GM19452 (cell line): ENCODE results near the gene CTIF.
A peak's percentile ranks its signal among the peaks of the same experiment; 100 is the strongest.

Experiments
- ATAC-seq: cut with Tn5 transposase; IDR thresholded peaks from one replicate; pipeline ENCODE4 v1.9.1; 2021; ENCODE audit not compliant: unreplicated experiment

Gene CTIF

DNA sequence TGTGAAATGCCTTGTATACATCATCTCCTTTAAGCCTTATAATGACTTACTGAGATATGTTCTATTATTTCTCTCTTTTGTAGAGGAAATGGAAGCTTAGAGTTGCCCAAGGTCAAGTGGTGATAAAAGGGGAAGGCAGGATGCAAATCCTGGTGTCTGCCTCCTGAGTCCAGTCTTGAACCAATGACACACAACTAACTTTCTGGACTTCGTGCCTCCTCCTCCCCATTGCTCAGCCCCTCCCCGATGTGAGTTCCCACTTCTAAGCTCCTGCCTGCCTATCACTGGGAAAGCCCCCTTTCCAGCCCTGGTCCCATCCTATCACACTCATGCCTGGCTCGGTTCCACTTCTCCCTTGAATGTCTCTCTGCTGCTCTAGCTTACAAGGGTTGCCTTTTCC lies 6.9 kb upstream of the CTIF start:
- no peak for ATAC-seq

DNA sequence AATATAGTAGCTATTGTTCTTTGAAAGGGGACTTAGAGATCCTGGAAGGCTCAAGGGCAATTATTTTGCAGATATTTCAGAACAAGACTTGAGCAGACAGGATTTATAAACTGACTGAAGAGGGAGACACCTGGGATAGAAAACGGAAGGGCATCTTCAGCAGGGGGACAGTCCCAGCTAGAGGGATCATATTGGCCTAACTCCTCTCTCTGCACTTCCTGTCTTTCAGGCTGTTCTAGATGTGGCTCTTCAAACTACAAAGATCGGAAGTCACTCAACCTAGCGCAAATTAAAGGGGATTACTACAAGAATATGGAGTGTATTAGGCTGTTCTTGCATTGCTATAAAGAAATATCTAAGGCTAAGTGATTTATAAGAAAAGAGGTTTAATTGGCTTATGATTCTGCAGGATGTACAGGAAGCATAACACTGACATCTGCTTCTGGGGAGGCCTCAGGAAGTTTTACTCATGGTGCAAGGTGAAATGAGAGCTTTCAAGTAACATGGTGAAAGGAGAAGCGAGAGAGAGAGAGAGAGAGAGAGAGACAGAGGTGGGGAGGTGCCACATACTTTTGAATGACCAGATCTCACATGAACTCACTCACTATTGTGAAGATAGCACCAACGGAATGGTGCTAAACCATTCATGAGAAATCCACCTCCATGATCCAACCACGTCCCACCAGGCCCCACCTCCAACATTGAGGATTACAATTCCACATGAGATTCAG lies 5.3 kb upstream of the CTIF start:
- no peak for ATAC-seq

DNA sequence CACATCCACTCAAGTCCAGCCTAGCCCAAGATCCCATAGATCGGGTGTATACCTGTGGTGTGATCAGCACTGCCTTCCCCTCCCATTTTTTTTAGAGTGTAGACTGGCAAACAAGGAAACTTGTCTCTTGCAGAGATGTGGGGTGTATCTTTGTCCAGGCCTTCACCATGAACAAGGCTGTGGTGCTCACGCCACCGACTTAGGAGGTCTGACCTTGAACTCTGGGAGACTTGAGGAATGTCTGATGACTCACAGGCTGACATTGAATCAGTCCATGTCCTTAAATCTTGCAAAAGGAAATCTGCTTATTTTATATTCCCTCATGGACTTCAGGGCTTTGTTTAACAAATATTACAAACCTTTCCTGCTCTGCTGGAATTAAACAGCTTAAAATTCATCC lies 4.5 kb upstream of the CTIF start:
- no peak for ATAC-seq

DNA sequence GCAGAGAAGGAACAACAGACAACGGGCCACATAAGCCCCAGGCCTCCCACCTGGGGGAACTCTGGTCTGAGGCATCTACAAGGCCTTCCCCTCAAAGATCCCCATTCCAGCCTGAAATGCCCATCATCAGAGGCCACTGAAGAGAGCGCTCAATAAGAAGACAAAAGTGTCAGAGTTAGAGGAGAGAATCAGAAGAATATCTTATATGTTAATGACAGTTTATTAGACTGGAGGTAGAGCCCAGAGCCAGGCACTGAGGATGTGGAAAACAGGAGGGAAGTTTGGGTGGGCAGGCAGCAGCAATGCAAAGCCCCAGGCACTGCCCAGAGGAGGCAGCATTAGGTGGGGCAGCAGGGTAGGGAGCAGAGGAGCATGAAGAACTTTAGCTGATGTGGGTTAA lies 2.9 kb upstream of the CTIF start:
- ATAC-seq = no peak

DNA sequence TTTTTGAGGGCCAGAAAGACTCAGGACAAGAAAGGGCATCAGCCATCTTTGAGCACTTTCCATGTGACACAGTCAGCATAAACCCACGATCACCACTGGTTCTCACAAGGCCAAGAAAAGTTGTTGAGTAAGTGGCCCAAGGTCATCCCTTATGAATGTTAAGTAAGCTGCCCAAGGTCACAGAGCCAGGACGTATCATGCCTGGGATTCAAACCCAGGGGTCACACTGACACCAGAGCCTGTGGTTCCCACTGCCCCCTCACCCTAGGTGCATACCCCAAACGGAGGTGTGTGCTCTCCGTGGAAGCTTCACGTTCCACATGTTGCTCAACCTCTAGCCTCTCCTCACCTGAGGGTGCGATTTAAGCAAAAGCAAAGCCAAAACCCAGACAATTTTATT lies 2.3 kb upstream of the CTIF start:
- ATAC-seq = no peak

DNA sequence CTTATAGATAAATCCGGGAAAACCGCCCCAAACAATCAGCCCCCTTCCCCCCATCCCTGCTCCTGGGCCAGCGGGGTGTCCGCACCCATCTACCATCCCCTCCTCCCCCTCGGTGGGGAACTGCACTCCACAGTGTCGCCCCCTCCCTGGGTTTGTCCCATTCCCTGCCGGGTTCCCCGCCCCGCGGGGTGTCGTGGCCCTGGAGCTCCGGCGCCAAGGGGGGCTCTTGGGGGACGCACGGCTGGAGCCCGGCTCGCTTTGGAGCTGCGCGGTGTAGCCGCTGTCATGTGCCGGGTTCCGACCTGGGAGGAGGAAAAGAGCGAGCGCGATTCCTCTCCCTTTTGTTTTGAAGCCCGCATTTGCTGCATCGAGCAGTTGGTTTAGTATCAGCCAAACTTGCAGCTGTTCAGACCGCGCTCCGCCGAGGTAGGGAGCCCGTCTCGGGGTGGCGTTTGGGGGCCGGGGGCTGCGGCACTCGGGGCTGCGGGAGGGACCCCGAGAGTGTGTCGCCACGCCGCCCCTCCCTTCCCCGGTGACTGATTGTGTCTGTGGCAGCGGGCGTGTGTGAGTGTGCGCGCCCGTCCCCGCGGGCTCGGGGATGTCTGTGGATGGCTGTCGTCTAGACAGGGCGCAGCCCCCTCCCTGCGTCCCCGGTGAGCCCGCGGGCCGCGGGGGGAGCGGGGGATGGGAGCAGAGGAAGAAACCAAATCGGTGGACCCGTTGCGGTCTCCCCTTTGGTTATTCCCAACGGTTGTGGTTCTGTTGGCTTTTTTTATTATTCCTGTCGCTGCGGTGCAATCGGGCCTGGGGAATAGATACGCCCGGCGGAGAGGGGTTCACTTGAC lies 797 bp downstream of the CTIF start:
- ATAC-seq = no peak

DNA sequence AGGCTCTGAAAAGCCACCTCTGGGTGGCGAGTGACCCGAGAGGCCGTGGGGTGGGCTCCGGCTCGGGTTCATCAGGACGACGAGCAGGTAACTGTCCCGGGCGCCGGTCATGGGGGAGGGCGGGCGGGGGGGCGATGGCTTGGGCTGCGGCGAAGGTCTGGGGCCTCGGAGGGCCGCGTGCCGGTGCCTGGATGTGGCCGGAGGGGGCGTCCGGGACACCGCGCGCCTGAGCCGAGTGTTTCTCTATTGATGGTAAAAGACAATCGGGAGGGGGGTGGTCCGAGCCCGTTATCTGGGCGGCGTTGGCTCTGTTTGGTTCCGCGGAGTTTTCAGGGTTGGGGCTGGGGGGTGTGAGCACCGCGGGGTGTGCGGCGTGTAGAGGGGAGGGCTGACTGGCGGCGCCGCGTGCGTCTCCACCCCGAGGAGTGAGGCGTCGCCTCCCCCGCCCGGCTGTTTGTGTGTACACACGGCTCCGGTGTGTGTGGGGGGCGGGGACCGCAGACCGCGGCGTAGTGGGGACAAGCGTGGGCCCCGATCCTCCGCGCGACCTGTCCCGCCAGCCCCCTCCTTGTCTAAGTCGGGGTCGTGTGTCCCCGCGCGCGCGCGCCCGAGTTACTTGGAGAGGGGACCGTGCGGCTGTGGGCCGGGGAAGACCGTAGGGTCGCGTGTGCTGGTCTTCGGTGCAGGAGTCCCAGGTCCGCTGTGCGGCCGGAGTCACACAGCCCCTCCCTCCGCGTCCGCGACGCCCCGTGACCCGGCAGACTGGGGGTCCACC lies 1.6 kb downstream of the CTIF start:
- peak; percentile 22 for ATAC-seq

DNA sequence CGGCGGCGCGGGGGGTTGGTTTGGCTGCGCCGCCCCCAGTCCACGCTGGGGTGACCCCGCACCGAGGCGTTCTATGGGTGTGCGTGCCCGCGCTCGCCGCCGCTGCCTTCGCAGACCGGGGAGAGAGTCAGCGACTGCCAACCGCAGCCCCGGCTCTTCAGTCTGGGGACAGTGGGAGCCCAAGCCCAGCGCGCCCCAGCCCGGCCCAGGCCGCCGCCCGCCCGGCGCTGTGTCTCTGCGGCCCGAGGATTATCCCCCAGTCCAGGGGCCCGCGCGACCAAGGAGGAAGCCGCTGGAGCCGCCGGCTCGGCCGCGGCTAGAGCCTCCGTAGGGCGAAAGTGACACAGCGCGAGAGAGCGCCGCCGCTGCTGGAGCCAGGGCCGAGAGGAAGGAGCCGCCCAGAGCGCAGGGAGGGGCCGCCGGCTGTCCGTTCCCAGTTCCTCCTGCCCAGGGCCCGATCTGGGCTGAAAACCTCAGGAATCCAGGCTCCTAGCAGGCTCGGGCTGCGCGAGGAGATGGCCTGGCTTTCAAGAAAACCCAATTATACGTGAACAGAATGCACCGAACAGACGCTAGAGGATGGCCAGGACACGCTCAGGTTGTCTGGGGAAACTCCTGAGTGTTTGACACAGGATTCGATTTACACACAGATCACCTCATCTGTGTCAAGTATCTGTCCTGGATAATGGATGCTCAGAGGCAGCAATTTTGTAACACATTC lies 2.4 kb downstream of the CTIF start:
- ATAC-seq = peak; percentile 47

DNA sequence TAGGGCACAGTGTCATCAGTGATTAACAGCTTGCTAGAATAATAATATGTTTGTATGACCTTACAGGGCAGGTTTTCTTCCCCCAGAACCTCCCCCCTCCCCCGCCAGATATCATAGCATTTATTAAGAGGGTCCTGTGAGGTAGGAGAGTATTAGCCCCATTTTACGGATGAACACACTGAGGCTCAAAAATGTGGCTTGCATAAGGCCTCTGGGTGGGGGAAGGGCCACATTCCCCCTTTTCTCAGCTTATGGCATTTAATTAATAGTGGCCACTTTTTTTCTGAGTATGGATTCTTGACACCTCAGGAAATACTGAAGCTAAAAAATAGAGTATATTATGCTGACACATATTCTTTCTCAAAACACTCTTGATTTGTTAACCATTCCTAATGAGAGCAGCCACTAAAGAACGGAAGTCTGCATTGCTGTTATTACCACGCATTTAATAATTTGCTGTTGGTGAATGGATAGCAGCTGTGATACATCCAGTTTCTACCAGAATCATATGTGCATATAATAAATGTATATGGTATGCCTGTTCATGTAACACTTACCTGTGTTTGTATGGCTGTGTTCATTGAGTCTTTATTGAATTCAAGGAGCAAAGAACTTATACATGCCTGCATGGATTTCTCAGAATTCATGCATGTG lies 3.0 kb downstream of the CTIF start:
- ATAC-seq = no peak

DNA sequence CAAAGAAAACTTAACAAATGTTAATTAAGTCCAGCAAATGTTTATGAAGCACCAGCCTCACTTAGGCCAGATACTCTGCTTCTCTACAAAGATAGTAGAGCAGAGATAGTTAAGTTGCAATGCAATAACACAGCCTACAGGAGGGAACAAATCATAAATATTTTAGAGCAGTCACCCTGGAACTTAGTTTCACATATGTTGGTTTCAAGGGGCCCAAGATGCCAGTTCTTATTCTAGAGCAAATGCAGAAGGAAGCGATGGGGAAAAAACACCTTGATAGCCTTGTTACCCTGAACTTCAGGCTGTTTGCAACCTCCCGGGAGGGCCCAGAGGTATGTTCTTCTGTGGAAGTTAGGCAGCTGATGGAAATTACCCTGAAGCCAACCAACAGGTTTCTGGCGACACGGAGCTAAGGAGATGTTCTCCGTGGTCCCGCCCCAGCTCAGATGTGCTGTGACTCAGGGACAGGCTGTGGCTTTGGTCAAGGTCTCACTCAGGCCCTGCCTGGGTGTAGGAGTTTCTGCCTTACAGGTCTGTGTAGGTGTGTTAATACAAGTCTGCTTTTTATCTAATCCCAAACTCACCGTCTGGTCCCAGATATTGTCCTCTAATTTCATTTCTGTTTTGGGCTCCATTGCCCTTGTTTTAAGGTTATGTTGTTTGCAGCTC lies 3.8 kb downstream of the CTIF start:
- no peak for ATAC-seq

DNA sequence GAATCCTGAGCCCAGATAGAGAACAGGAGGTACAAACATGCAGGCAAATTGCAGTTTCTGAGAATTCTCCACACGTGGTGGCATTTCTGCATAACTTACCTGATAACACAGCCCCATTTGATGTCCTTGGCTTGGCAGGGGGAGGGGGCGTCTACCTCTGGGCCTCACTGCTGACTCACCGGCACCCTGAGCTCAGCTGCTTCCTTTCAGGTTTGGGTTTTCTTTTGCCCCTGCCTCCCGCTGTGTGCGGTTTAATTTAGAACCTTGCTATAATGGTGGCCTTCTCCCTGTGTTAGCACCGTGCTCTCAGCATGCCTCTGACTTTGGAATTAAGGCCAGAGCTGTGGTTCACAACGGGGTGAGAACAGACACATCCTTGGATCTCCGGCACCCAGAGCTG lies 4.4 kb downstream of the CTIF start:
- no peak for ATAC-seq

DNA sequence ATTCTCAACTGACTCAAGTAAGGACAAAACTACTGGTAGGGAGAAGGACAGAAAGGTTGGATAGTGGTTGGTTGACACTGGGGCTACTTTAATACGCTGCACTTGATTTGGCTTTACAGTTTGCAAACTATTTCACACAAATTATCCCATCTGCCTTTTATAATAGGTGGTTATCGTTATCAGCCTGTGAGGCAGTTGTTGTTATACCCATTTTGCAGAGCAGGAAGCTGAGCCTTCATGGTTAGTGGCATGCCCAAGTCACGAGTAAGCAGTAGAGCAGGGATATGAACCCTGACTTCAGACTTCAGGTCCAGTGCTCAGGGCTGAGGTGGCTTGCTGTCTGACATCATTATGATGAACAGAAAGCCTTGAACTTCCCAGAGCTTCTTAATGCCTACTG lies 5.3 kb downstream of the CTIF start:
- no peak for ATAC-seq

DNA sequence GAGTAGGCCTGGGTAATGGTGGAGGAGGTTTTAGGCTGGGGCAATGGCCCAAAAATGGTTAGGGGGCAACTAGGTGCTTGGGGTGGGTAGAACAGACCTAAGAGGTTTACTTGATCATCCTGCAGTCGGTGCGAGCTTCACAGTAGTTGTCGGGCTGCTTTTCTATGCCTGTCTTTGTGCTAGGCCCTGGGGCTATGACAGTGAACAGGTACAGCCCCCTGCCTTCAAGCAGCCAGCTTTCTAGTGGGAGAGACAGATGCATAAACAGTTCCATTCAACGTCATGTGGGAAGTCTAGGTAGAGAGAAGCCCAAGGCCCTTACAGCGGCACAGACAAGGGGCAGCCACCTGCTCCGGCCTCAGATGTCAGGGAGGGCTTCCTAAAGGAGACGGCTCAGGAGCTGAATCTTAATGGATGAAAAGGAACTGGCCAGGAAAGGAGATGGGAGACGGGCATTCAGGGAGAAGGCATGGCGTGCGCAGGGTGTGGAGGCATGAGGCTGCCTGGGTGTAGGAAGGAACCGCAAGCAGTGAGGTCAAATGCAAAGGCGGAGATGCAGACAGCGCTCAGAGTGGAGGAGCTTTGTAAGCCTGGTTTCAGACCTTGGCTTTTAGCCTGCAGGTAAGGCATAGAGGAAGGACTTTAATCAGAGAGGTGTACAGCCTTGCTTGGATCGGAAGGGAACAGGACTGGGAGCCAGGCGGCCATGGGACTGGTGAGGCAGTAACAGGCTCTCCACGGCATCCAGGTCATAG lies 6.0 kb downstream of the CTIF start:
- ATAC-seq = no peak

DNA sequence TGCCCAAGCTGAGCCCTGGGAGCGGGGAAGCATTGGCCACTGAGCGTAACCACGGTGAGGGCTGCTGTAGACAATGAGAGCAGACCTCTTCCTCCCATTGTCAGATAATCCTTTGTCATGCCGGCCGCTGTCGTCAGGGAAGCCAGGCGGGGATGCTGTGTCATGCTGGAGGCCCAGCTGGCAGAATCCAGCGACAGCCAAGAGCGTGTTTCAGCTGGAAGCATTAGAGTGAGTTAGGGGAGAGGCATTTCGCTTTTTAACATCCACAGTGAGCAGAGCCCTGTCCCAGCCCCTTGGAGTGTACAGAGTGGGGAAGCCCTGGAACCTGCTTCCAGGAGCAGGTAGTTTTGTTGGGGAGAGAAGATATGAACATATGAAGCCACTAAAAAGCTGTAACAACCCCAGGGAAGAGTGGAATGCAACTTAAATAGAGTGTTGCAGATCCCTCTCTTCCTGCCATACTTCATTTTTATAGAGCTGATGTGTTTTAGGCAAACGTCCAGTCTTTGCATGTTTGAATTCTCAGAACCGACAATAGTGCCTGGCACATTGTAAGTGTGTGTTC lies 7.0 kb downstream of the CTIF start:
- no peak for ATAC-seq

DNA sequence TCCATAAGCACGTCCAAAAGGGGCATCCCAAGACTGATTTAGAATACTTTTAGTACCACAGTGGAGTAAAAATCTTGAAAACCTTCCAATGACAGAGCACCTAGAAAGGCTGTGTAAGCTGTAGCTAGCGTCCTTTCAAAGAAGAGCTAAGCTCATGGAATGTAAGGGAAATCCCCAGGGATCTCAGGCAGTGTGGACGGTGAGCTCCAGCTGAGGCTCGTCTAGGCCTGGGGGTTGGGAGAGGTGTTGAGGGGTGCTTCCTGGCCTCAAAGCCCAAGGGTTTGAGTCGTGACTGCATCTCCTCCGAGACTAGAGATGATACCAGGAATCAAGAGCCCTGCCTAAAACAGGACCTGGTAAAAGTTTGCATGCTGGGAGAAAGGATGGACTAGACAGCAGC lies 7.6 kb downstream of the CTIF start:
- no peak for ATAC-seq

DNA sequence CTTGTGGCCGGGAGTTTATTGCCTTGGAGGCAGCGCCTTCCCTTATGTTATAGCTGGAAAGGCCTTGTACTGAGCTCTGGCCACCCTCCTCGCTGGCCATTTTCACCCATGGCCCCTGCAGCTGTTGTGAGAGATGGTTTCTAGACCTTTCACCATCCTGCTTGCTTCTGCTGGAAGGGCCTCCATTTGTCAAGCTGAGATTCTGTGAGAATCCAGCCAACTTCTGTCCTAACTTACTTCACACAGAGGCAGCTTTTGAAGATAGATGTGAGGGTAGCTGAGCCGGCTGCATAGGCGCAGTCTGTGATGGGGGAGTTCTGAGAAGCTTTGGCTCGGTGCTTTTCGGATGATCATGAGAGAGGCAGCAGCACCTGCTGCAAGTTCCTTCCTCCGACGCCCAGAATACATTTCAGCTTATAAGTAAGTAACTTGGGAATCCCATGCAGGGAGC lies 8.7 kb downstream of the CTIF start:
- ATAC-seq = no peak

DNA sequence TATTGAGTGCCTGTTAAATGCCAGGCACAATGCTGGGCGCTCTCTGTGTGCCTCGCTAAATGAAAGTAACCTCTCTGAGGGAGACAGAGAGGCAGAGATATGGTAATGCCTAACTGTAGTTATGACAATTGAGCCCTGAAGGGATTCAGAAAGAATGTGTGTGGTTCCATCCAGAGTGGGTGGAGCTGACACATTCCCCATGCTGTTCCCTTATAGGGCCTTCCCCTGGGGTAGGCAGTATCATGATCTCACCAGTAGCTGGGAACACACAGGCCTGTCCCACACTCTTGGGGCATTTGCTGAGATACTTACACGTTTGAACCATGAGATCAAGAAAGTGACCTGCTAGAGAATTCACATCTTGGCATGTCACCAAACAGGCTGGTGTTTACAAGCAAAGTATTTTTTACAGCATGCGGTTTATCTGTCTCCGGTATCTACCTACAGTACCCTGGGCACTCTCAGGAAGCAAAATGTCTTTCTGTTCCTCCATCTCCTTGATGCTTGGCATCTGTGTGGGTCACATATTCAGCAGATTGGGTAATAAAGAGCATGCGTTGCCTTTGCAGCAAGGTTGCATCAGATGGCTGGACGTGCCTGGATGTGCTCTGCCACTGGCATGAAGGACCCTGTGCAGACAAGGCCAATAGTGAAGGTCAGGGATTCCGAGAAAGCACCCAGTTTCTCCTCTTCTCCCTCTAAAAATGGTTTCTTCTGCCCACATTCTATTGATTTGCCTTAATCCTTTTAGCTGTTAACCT lies 9.4 kb downstream of the CTIF start:
- ATAC-seq = no peak

DNA sequence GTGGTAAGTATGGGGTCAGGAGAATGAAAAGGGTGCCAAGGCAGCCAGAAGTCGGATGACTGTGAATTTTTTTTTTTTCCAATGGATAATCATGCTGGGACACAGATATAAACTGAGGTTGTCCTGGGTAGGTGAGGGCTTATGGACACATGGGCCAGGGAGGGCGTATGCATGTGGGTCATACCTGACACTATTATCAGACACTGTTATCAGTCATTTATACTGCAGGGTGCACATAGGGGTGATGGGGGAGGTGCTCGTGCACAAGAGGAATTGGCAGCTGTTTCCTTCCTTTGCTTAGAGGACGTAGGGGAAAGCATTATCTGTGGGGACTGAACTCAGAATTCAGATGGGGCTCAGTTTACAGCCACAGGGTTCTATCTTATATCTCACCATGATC lies 10.1 kb downstream of the CTIF start:
- ATAC-seq = no peak
